Measurements from ENCODE around the gene FLOT1. TPM values are rescaled to one million over a fixed set of nuclear protein-coding genes. Genes with fewer than 3 reads are reported as not detected.
A peak's percentile ranks its signal among the peaks of the same experiment; 100 is the strongest.

Gene FLOT1
- total RNA-seq, 1 donor = 119 TPM

DNA sequence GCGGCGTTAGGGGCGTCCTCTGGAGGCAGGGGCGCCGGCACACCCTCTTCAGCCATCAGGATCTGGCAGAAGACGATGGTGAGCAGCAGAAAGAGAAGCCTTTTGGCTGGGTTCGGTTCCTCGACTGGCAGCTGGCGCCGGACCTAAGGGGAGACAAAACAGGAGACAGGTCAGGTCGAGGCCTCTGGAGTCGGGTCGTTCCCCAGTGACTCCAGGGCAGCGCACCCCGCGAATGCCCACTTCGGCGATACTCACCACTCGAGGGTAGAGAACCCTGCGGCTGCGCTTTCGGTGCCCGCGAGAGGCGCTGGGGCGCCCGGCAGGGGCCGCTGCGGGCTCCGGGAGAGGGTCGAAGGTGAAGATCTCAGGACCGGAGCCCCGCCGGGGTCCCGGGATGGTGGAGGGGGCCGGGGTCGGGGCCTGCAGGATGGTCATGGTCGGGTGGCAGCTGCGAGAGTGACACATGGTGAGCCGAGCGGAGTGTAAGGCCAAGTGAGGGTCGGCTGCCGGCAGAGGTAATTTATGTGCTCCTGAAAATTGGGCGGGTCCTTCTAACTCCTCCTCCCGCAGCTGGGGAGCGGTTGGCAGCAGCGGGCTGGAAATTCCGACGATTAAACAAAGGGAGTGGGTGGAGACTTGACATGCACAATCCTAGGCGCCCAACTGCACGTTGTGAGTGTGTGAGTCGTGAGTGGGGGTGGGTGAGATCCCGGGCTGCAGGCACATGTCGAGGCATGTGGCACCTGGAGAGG, 1.7 kb upstream of the FLOT1 start, which contains the start of gene IER3:
Gene IER3, minus strand, starts transcription at position 494 of the 752 bp plus-strand sequence. Its CDS starts 29 bp downstream, at position 465.
- peak; percentile 95 for DNase-seq (ENCODE audit: low read depth)
- TF ChIP-seq, protein P1, sequence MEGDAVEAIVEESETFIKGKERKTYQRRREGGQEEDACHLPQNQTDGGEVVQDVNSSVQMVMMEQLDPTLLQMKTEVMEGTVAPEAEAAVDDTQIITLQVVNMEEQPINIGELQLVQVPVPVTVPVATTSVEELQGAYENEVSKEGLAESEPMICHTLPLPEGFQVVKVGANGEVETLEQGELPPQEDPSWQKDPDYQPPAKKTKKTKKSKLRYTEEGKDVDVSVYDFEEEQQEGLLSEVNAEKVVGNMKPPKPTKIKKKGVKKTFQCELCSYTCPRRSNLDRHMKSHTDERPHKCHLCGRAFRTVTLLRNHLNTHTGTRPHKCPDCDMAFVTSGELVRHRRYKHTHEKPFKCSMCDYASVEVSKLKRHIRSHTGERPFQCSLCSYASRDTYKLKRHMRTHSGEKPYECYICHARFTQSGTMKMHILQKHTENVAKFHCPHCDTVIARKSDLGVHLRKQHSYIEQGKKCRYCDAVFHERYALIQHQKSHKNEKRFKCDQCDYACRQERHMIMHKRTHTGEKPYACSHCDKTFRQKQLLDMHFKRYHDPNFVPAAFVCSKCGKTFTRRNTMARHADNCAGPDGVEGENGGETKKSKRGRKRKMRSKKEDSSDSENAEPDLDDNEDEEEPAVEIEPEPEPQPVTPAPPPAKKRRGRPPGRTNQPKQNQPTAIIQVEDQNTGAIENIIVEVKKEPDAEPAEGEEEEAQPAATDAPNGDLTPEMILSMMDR (IDR thresholded peaks at IDR 0.05; ENCODE audit: insufficient read depth, low read depth, low read length) = peak; percentile 65
- H3K4me3 ChIP-seq (ENCODE audit: low read depth, low read length) = peak within 1 kb of the TSS; percentile 91

DNA sequence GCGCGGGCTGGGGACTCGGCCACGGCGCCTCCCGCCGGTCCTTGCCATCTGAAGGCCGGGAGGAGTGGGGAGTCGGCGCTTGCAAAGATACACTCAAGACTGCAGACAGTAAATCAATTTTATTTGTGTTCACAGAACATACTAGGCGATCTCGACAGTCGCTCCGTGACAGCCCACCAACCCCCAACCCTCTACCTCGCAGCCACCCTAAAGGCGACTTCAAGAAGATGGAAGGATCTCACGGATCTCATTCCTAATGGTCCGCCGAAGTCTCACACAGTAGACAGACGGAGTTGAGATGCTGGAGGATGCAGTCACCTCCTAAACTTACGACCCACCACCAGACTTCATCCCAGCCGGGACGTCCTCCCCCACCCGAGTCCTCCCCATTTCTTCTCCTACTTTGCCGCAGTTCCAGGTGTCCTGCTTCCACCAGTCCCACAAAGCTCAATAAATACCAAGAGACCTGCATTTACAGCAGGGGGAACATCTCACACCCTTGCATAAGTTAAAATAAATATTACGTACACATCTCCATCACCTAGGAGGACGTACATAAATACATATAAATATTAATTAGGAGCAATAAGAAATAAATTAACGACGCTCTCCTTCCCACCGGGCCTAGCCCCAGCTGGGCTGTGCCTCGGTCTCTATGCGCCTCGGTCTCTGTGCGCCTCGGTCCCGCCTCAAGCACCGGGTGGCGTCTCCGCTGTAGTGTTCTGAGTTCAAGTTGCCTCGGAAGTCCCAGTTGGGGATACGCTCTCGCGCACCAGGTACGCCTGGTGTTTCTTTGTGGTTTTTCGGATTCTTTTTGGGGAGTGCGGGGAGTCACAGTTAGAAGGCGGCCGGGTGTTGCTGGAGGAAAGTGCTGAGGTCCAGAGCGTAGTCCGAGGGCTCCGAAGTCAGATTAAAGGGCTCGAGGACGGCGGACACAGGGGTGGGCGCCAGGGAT, 889 bp upstream of the FLOT1 start:
- DNase-seq (ENCODE audit: low read depth) = peak; percentile 43
- TF ChIP-seq, protein P1 (IDR thresholded peaks at IDR 0.05; ENCODE audit: insufficient read depth, low read depth, low read length) = no peak
- peak overlapping the region; percentile 91 for H3K4me3 ChIP-seq (ENCODE audit: low read depth, low read length)

DNA sequence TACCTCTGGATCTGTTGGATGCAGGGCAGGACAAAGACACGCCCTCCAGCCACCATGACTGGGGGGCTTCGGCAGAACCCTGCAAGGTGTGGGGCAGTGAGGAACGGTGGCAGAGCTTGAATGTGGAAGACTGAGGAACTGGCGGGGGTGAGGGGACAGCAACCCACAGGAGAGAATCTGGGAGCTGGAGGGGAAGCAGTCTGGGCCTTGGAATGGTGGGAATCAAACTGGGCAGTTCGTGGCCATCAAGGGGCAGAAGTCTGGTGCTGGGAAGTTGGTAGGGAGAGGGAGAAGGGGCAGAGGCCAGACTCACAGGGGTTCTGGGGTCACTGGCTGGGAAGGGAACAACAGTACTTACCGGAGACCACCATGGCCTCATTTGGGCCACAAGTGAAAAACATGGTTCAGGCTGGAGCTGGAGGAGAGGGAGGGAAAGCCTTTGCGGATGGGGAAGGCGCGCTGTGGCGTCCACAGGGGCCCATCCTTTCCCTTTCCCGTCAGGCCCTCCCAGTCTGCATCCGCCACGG, 635 bp downstream of the FLOT1 start:
- H3K4me3 ChIP-seq (ENCODE audit: low read depth, low read length) = peak overlapping the region; percentile 91
- TF ChIP-seq, protein P1 (IDR thresholded peaks at IDR 0.05; ENCODE audit: insufficient read depth, low read depth, low read length) = no peak
- no peak for DNase-seq (ENCODE audit: low read depth)

DNA sequence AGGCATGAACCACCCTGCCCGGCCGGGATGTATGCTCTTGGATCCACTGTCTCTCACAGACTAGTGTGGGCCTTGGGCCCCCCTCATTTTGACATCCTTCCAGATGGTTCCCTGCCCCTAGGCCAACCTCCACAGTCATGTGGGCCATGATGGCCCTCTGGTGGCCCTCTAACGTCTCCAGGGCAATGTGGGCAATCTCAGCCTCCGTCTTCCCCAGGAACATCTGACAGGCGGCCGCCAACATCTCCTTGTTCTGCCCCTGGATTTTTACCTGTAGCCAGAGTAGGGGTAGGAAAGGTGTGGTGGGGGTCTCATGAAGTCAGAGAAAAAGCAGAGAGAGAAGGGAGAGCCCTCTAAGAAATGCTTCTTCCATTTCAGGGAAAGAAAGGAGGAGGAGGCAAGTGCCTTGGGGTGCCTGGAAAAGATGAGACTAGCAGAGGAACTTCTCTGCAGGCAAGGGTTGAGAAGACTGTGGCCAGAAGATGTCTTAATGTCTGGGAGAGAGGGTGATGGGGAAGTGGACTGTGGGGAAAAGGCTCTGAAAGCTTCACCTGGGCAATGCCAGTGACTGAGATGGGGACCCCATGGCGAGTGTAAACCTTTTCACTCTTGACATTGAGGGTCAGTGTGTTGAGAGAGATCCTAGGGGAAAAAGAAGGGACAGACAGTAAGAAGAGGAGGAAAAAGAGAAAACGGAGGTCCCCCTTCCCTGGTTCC, 1.3 kb downstream of the FLOT1 start:
- DNase-seq (ENCODE audit: low read depth) = no peak
- H3K4me3 ChIP-seq (ENCODE audit: low read depth, low read length) = peak overlapping the region; percentile 91
- TF ChIP-seq, protein P1 (IDR thresholded peaks at IDR 0.05; ENCODE audit: insufficient read depth, low read depth, low read length) = no peak

DNA sequence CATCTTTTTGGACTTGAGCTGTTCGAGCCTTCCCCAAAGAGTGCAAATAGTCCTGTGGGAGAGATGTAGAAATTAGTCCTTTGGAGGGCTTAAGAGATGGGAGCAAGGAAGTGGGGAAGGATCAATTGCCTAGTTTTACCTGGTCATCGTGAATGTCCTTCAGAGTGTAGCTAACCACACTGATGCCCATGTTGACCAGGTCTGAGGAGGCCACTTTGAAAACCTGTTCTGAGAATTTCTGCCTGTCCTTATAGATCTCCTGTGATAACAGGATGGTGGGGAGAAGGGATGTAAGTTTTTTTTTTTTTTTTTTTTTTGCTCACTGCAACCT, 2.0 kb downstream of the FLOT1 start:
- H3K4me3 ChIP-seq (ENCODE audit: low read depth, low read length) = no peak overlapping the region
- TF ChIP-seq, protein P1 (IDR thresholded peaks at IDR 0.05; ENCODE audit: insufficient read depth, low read depth, low read length) = no peak
- DNase-seq (ENCODE audit: low read depth) = no peak

DNA sequence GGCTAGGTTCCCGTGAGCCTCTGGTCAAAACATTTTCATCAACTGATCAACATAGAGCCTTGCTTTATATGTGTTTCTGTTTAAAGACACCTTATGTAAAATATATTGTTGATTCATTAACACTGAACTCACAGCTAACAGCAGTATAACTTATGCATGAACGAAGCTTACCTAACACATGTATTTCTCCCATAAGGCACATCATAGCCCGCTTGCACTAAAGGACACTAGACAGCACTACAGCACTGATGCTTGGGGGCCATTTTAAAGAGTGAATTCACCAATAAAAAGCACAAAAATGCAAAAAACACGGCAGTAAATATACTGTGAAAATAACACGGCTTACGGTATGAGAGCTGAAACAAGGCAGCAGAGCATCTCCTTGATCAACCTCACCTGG, 4.0 kb downstream of the FLOT1 start:
- H3K4me3 ChIP-seq (ENCODE audit: low read depth, low read length) = no peak overlapping the region
- DNase-seq (ENCODE audit: low read depth) = no peak
- TF ChIP-seq, protein P1 (IDR thresholded peaks at IDR 0.05; ENCODE audit: insufficient read depth, low read depth, low read length) = no peak
